ENCODE data around the gene PALM.
"Not testable (repeated sequence)": the region's sequence is repeated elsewhere in the genome, so short reads cannot be mapped to it uniquely, and the experiment has no call there.

PALM gene, protein sequence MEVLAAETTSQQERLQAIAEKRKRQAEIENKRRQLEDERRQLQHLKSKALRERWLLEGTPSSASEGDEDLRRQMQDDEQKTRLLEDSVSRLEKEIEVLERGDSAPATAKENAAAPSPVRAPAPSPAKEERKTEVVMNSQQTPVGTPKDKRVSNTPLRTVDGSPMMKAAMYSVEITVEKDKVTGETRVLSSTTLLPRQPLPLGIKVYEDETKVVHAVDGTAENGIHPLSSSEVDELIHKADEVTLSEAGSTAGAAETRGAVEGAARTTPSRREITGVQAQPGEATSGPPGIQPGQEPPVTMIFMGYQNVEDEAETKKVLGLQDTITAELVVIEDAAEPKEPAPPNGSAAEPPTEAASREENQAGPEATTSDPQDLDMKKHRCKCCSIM

DNA sequence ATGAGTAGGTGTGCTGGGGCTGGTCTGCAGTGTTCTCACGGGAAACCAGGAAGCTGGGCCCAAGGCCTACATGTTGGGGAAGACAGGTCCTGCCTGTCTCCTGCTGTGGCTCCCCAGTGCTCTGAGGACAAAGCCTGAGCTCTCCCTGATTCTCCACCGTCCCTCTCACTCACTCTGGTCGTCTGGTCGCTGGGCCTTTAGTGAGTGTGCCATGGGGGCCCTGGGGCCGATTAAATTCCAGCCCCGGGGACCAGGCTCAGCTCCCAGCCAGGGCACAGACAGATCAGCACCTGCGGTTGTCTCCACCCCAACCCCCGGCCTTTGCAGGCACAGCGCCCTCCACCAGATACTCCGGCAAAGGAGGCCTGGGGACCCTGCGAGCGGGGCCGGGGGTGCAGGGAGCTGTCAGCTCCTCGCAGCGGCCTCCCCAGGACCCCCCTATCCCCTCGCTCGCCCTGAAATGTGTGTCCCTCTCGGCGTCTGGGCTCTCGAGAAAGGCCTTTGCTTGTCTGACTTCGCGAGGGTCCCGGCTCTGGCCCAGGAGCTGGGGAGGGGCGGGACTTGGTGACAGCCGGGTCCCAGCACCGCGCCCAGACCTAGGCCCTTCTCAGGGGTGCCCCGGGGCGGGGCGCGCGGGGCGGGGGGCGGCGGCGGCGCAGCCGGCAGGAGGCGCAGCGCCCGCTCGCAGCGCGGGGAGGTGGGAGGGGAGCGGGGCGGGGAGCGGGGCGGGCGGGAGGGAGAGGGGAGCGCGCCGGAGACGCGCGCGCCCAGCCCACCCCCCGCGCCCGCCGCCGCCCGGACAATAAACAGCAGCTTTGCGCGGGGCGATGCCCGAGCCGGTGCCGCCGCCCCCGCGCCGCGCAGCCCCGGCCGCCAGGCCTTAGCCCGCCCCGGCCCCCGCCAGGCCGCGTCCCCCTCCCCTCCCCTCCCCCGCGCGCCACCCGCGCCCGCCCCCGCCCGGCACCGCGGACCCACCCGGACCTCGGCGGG is at the start of gene PALM:
PALM (plus strand) TSS at position 782 of the 990 bp plus-strand sequence. CDS start 212 bp downstream, outside the sequence.
- DNase-seq (ENCODE audit: low read depth), result no peak

DNA sequence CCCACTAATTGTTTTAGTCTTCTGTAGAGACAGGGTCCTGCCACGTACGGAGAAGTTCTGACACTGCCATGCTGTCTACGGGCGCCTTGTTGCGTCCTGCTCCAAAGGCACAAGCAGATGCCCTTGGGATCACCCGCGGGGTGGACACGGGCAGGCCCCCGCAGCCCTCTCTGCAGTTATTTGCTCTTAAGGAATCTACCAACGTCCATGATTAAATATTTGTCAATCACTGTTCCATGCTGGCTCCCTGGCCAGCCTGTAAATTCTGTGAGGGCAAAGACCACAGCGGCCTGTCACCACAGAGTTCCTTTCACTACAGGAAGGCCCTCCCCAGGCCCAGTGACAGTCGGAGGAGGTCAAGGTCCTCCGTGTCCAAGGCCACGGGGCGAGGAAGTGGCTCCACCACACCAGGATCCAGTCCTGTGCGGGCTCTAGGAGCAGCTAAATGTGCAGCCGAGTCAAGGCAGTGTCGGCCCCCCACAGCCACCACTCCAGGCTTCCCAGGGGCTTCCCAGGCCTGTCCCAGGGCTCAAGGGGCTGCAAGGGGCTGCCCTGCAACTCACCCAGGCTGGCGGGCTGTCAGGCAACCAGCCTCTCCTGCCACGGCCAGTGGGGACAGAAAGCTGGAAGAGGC is 47.8 kb upstream of the PALM start:
- no peak for DNase-seq (ENCODE audit: low read depth)

DNA sequence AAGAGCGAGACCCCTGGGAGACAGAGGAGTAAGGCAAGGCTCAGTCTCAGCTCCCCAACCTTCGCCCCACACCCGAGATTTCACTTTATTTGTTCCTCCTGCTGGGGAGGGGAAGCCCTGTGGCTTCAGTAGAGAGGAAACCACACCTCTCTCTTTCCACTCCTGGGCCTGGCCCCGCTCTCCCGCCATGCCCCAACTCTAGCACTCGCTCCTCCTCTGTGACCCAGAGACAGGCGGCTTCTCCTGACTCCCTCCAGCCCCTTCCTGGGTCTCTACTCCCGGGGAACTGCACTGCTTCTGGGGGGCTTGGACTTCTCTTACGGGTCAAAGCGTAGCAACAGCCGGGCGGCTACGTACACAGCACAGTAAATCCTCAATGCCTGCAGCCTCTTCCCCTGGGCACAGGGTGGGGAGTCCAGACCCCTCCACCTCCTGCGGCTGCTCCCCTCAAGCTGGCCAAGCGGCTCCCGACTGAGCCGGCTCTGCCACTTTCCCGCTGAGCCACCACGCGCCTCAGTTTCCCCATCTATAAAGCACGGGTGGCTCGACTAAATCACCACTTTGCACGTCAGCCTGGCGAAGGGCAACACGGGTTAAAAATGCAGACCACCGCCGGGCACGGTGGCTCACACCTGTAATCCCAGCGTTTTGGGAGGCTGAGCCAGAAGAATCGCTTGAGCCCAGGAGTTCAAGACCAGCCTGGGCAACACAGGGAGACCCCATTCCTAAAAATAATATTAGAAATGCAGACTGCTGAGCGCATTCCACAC is 47.1 kb upstream of the PALM start:
- no peak for DNase-seq (ENCODE audit: low read depth)

DNA sequence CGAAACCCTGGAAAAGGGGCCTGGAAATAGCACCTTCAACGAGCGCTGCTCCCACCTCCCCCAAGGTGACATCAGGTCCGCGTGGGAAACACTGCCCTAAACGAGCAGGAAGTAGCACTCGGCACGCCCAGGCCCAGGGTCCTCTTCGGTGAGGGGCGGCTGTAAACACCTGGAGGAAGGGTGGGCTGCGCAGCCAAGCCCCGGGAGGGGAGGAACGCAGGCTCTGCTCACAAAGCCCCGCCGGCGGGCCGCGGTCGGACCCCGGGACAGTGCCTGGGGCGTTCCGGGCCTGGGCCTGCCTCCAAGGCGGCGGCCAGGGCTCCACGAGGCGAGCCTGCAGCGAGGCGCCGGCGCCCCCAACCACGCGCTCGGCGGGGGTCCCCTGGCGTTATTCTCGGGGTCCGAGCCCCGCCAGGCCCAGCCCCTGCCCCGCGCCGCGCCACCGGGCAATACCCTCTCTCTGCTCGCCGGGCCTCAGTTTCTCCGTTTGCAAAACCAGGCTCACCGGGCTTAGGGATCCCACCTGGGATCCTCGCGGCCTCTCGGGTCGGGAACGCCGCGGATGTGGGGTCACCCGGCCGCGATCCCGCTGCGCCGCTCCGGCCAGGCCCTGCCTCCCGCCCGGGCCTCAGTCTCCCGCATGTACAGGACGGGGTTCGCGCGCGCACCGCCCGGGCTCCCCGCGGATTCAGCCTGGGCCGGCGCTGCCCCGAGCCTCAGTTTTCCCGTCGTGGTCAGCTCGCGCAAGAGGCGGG is 46.4 kb upstream of the PALM start:
- DNase-seq (ENCODE audit: low read depth), result peak; percentile 35

DNA sequence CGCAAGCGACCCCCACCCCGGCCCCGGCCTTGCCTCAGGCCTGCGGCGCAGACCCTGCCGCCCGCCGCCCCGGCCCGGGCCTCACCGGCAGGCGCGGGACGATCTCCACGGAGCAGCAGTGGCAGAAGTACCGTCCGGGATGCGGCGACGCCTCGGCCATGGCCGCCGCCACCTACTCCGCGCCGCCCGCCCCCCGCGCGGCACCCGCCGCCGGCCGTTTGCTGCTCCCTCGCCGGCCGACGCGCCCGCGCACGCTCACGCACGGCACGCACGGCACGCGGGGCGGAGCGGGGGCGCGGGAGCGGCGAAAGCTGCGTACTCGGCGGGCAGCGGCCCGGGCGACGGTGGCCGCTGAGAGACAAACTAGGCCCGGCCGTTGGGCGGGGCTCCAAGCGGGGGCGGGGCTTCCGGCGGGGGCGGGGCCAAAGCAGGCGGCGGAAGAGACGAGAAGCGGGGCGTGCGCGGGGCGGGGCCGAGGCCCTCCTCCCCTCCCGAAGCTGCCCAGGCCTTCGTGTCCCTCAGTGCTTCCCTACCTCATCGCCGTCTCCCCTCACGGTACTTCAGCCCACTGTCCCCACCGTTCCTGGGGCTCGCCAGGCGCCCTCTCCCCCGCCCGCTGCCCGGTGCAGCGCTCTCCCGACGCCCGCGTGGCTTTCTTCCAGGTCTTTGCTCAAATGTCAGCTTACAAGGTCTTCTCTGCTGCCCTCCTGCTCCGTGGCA is 45.6 kb upstream of the PALM start, which contains the start of gene RNF126:
RNF126 (minus strand) TSS at position 253 of the 720 bp plus-strand sequence; CDS start at position 160, 93 bp downstream.
- peak; percentile 87 for DNase-seq (ENCODE audit: low read depth)

DNA sequence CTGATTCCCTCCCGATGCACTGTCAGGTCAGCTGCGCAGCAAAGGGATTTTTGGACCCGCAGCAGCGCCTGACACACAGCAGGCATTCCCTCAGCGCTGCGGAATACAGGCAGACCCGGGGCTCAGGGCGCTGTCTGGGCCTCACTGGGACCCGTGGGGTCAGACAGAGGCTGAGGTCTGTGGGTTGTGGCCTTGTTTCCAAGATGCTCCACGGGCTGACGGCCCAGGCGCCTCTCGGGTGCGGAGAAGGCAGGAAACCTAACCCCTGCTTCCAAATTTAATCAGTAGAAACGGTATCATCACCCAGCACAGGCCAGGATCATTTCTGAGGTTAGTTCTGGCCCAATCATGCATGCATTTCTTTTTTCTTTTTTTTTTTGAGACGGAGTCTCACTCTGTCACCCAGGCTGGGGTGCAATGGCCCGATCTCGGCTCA is 45.0 kb upstream of the PALM start:
- DNase-seq (ENCODE audit: low read depth), result no peak

DNA sequence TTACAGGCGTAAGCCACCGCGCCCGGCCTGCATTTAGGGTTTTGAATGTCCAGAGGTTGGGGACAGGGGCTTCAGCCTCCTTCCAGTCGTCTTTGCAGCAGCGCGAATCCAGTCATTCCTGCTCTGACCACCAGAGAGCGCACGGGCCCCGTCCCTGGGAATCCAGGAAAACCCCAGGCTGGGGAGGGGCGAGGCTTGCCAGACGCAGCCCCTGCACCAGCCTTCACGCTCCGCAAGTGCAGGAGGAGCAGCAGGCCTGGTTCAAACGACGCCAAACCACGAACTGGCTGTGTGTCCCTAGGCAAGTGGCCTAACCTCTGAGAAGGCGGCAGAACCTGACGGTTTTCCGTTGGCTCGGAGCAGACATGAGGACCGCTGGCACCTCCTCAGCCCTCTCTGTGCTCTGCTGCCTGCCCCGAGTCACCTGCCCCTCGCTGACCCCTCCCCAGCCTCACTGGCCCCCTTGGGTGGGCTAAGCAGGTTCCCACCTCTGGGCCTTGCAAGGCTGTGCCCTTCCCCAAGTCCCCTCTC is 43.8 kb upstream of the PALM start:
- peak; percentile 57 for DNase-seq (ENCODE audit: low read depth)

DNA sequence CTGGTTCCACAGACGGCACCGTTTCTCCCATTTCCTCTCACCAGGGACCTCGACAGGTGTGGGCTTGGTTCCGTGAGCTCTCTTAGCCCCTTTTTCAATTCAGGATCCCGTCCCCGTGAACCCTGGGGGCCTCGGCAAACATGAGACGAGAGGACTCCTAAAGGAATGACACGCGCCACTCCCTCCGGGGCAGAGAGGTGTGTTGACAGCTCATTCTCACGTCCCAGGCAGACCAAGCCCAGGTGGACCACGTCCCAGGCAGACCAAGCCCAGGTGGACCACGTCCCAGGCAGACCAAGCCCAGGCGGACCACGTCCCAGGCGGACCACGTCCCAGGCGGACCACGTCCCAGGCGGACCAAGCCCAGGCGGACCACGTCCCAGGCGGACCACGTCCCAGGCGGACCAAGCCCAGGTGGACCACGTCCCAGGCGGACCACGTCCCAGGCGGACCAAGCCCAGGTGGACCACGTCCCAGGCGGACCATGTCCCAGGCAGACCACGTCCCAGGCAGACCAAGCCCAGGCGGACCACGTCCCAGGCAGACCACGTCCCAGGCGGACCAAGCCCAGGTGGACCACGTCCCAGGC is 41.7 kb upstream of the PALM start:
- not testable (repeated sequence) for DNase-seq (ENCODE audit: low read depth)

DNA sequence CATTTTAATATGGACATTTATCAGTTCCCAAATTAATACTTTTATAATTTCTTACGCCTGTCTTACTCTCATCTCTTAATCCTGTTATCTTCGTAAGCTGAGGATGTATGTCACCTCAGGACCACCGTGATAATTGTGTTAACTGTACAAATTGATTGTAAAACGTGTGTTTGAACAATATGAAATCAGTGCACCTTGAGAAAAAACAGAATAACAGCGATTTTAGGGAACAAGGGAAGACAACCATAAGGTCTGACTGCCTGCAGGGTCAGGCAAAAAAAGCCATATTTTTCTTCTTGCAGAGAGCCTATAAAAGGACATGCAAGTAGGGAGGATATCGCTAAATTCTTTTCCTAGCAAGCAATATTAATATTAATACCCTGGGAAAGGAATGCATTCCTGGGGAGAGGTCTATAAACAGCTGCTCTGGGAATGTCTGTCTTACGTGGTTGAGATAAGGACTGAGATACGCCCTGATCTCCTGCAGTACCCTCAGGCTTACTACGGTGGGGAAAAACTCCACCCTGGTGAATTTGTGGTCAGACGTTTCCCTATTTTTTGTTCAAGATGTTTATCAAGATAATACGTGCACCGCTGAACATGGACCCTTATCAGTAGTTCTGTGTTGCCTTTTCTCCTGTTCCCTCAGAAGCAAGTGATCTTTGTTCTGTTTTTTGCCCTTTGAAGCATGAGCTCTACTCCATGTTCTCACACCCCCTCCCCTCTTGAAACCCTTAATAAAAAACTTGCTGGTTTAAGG is 39.9 kb upstream of the PALM start:
- DNase-seq (ENCODE audit: low read depth), result peak; percentile 35

DNA sequence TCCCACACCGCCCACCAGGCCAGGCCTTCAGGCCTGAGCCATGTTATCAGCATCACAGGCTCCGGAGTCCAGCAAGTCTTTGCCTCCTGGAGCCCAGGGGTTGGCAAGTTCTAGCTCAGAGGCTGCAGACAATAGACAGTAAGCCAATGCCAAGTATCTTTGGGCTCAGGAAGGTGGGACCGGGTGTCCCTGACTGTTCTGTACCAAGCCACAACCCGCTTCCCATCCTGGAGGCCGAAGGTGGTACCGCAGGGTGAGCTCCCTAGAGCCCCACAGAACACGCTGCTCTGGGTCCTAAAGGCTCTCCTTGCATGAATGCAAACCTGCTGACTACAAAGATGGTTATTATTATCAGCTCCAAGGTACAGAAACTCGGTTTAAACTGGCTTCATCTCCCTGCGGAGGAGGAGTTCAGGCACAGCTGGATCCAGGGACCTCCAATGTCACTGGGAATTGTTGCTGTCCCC is 38.1 kb upstream of the PALM start:
- no peak for DNase-seq (ENCODE audit: low read depth)

DNA sequence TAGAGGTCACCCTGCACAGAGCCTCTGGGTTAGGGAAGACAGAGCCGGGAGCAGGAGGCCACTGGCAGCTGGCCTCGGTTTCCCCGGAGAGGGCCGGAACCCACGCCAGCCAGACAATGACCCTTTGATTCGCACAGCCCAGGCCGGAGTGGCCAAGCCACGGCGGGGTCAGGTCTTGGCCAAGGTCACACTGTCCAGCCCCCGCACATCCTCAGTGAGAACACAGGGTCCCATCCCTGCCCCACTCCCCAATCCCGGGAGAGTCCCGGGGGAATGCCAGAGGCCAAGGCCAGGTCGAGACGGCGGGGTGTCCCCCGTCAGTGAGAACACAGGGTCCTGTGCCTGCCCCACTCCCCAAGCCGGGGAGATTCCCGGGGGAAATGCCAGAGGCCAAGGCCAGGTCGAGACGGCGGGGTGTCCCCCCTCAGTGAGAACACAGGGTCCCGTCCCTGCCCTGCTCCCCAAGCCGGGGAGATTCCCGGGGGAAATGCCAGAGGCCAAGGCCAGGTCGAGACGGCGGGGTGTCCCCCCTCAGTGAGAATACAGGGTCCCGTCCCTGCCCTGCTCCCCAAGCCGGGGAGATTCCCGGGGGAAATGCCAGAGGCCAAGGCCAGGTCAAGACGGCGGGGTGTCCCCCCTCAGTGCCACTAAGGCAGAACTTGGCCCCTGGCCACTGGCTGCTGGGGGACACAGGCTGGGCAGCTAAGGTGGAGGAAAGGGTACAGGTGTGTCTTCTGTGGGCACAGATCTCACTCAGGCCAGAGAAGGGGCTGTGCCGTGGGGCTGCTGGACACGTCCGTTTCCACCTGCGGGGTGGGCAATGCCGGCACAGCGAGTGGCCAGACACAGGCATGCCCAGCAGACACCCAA is 34.2 kb upstream of the PALM start:
- DNase-seq (ENCODE audit: low read depth), result no peak

DNA sequence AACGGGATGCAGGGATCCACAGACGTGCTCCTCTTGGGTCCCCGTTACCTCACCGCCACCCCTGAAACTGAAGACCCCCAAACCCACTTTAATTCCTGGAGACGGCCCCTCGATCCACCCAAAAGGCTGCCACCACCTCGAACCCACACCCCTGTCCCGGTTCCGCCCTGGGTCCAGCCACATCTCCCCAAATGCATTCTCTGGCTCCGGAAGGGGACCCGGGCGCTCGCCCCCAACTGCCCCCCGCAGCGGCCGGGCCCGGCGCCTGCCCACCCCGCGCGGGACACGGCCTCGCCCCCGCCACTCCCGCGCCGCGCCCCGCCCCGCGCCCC is 32.8 kb upstream of the PALM start:
- DNase-seq (ENCODE audit: low read depth), result no peak

DNA sequence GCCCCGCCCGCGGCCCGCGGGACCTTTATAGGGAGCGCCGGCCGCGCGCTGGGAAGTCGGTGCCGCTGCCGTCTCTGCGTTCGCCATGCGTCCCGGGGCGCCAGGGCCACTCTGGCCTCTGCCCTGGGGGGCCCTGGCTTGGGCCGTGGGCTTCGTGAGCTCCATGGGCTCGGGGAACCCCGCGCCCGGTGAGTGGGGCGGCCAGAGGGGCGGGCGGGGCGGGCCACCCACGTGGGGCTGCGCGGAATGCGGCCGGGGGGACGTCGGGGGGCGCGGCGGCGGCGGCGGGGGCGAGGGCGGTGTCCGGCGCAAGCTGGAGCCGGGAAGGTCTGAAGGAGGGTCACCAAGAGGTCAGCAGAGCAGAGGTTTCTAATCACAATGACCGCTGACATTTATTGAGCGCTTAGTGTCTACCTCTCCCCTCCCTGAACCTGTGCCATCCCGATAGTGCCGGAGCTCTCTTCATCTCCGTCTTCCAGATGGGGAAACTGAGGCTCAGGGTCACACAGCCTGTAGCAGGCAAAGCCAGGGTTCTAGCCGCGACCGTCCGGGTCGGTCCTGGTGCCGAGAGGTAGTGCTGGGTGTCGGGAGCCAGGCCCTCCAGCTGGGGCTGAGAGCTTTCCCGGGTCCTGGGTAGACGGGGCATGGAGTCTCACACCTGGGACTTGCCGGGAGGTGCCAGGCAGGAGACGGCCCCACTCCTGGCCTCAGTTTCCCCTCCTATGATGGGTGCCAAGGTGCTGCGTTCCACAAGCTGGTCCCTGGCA is 32.2 kb upstream of the PALM start, which contains the start of gene FSTL3:
FSTL3 (plus strand) TSS at position 54 of the 767 bp plus-strand sequence; CDS start at position 86, 32 bp downstream.
- DNase-seq (ENCODE audit: low read depth), result peak; percentile 24

DNA sequence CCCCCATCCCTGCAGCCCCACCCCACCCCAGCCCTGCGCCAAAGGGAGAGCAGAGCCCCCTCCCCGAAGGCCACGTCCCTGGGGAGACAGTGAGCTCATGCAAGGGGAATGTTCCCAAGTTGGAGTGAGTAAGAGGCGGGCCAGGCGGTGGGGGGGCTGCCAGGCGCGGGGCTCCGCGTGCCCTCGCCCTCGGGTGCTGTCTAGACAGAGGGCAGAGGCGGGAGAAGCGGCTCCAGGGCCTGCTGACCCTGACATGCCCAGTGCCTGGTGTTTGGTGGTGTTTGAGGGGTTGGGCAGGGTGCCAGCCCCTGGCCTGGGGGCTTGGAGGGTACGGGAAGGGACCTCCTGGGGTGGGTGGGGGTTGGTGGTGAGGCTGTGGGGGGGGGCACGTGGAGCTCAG is 31.5 kb upstream of the PALM start:
- DNase-seq (ENCODE audit: low read depth), result peak; percentile 88

DNA sequence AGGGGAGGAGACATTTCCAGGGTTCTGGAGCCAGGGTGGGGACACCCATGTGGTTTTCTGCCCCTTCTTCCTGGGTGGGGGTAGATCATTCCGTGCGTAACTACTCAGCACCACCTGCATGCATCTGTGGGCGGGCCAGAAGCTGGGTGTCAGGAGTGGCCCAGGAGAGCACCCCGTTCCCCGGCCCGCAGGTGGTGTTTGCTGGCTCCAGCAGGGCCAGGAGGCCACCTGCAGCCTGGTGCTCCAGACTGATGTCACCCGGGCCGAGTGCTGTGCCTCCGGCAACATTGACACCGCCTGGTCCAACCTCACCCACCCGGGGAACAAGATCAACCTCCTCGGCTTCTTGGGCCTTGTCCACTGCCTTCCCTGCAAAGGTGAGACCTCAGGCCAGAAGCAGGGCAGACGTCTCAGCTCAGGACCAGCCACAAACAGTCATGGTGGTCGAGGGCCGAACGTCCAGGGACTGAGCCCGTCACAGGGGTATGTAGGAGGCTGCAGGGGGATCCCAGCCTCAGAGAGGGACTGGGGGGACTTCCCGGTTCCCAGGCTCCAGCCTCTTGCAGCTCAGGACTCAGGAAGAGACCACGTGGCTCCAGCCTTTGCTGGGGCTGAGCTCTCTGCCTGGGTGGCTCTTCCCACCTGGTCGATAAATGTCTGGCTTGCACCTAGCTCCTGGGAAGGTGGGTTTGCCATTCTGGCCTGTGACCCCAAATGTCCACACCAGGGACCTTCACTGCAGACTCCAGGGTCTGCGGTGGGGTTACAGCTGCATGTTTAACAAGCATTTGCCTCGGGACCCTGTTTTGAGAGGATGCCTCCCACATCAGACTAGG is 30.9 kb upstream of the PALM start:
- DNase-seq (ENCODE audit: low read depth), result peak; percentile 46

All from iris pigment epithelial cell (primary cell).